NOMO-1 treated with dmso at 0.1 percent for 144 hours (cell line): ENCODE results near the gene MCRIP1.
A peak's percentile ranks its signal among the peaks of the same experiment; 100 is the strongest.
"Not testable (repeated sequence)": the region's sequence is repeated elsewhere in the genome, so short reads cannot be mapped to it uniquely, and the experiment has no call there.

Source experiments
- DNase-seq: peaks from one replicate; lab custom pipeline; 2025; ENCODE audit not compliant: unreplicated experiment; lab: John Stamatoyannopoulos, UW

The MCRIP1 gene

DNA sequence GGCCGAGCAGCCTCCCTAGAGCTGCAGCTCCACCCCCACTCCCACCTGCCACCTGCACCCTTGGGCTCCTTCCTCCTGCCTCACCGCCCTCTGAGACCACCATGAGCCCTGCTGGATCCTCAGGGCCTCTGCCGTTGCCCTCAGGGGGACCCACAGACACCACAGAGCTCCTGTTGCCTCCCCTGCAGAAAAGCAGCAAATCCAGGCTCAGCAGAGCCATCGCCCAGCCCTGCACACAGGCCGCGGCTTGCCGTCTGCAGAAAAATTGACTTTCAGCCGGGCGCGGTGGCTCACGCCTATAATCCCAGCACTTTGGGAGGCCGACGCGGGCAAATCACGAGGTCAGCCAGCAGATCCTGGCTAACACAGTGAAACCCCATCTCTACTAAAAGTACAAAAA, 8.8 kb upstream of the MCRIP1 start:
- DNase-seq = no peak

DNA sequence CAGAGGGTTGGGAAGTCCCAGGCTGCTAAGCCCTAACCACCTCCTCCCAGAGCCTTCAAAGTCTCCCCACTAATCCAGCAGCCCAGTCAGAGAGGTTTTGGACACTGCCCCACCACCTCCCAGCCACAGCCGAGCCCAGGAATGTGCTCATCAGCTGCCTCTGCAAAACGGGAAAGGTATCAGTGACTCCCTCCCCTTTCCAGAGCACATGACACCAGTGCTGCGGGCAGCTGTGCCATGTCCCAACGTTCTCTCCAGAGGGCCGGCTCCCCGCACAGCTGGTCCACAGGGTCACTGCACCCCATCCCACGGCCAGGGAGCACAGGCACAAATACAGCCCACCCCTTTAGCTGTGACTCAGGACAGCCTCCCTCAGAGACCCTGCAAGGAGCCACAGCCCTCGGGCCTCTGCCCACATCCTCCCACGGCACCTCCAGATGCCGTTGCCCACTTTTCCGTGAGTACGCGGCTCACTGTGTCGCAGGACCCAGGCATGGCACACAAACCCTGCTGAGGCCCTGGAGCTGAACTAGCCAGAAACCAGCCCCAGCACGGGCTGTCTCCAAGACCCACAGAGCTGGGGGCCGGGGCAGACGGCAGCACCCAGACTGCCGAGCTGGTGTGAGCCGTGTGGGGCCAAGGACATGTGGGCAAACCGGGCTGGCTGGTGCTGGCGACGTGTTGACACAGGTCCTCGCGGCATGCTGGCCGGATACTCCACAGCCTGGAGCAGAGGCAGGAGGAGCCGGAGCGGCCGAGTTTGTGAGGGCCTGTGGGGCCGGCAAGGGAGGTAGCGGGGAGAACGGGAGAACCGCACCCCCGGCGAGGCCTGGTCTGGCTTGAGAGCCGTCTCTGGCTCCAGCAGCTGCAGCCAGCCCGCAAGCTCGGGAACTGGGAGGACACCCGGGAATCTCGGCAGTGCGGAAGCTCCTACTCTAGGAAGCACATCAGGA, 8.0 kb upstream of the MCRIP1 start:
- DNase-seq = no peak

DNA sequence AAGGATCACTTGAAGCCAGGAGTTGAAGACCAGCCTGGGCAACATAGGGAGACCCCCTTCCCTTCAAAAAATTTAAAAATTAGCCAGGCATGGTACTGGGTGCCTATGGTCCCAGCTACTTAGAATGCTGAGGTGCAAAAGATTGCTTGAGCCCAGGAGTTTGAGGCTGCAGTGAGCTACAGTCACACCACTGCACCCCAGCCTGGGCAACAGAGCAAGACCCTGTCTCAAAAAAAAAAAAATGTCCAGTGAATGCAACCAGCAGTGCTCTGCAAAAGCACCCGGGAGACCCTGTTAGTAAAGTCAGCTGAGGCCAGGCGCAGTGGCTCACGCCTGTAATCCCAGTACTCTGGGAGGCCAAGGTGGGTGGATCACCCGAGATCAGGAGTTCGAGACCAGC, 7.0 kb upstream of the MCRIP1 start:
- not testable (repeated sequence) for DNase-seq

DNA sequence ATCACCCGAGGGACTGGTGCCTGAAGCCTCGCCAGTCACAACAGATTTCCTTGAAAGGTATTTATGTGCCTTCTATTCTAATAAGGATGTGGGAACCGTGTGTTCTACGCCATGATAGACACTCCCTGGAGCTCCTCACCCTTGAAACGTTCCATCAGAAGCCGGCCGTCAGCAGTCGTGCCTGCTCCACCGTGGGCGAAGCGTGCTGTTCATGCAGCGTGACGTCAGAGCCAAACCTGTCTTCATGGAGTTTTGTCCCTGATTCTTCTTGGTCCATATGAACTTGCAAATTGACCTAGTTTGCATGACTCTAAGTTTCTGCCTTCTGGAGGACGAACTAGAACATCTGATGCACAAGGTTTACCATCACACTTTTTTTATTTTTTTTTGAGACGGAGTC, 6.2 kb upstream of the MCRIP1 start:
- DNase-seq = no peak

DNA sequence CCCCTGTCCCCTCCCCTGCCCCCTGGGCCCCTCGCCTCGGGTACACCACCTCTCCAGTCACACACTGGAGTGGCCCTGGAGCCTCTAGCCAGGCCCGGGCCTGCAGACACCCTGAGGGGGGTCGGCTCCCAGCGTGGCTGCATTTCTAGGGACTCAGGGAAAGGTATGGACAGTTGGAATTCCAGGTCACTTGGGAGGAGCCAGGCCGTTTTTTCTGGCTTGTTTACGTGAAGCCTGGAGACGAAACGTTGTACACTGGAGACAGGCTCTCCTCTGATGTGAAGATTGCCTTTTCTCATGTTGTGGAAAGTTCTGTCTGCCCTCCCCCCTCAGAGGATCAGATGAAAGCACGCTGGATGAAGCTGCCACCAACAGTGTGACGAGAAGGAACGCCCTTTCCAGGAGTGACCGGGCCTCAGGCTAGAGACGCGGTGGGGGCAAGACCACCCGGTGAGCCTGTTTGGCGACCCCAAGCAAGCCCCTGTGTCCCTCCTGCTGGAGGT, 5.7 kb upstream of the MCRIP1 start:
- DNase-seq = no peak

DNA sequence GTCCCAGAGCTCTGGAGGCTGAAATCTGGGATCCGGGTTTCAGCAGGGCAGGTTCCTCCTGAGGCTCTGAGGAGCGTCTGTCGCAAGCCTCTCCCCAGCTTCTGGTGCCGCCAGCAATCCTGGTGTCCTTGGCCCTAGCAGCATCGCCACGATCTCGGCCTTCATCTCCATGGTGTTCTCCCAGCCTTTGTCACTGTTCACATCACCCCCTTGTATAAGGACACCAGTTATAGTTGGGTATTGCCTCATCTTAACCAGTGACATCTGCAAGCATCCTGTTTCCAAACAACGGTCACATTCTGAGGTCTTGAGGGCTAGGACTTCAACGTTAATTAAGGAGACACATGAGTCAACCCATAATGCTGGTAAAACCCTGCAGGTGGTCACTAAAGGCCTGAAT, 4.5 kb upstream of the MCRIP1 start:
- peak; percentile 88 for DNase-seq

DNA sequence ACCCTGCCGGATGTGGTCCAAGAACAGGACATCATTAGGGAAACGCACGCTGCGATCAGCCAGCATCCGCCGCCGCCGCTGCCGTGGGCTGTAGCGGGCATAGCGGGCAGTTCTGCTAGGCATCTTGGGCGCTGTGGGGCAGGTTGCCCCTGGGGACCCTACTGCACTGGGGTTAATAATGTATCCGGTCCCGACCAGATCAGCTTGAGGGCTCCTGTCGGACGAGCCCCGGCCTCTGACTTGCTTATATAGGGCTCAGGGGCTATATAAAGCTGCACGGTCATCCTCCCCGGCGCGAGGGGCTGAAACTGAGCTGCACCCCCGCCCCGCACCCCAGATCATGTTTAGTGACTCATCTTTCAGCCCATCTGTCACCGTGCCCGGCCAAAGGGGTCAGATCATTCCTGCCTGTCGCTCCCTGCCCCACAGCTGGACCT, 1.8 kb upstream of the MCRIP1 start, which contains the start of gene PPP1R27:
PPP1R27 (minus strand) TSS at position 220 of the 437 bp plus-strand sequence; CDS start at position 123, 97 bp downstream.
- DNase-seq = no peak

DNA sequence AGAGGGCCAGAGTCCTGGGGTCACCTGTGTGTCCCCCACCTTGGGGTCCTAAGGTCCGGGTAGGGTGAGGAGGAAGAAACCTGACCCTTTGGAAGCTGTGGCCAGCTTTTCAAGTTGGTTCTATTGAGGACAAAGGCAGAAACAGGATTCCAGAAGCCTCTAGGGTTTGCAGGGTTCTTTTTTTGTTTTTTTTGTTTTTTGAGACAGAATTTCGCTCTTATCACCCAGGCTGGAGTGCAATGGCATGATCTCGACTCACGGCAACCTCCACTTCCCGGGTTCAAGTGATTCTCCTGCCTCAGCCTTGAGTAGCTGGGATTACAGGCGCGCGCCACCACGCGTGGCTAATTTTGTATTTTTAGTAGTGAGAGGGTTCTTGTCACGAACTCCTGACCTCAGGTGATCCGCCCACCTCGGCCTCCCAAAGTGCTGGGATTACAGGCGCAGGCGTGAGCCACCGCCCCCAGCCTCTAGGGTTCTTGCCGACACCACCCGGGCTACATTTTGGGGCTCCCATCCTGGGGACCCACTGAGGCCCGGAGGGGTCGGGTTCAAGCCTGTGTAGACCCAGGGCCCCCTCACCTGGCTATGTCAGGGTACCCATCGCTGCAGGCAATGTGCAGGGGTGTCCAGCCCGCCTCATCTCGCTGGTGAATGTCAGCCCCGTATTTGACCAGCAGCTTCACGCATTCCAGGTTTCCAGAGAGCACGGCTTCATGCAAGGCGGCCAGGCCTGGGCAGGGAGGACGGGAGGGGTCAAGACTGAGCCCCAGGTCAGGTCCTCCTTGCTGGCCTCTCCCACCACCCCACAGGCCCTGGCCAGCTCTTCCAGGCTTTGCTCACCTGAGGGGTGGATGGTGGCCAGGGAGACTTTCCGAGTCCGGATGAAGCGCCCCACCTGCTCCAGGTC, 1.1 kb upstream of the MCRIP1 start:
- no peak for DNase-seq

DNA sequence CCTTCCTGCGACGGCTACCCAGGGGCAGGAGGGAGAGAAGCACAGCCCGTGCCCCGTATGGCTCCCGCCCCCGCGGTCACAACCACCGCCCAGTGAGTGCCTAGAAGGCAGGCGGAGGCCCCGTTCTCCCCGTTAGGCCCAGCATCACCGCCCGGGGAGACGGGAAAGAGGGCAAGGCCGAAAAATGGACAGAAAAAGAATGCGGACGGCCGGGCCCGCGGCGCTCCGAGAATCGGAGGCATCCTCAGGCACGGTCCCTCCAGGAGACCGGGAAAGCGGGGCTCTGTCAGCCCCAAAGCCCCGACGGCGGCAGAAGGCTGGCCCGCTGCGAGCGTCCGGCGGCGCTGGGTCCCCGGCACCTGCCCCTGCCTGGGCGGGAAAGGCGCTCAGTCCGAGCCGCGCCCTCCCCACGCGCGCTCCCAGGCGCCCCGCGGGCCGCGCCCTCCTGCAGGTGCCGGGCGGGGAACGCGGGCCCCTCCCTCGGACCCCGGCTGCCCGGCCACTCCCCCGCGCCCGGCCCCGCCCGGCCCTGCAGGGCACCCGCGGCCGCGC, 407 bp downstream of the MCRIP1 start:
- DNase-seq = no peak

DNA sequence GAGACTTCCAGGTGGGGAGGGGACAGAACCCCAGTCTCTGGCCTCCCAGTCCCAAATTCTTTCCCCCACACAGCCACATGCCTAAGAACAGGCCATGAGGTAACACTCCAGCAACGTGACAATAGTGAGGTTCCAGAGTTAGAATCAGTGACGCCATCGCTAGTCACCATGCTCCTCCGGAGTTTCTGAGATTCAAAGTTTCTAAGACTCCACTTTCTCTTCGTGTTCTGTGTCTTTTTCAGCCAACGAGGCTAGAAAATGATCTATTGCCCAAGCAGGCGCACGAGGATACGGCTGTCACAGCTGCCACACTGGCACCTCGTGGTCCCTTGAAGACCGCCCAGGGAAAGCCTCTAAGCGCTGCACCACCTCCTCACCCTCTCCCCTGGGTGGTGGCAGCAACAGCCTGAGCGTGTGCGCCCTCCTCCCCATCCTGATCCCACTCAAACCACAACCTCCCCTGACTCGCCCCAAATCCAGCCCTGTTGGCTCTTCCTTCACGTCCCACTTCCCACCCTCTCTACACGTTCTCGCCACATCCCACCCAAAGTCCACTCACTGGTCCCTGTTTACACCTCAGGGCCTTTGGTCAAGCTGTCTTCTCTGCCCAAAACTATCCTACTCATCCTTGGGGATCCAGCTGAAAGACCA, 1.0 kb downstream of the MCRIP1 start:
- peak; percentile 44 for DNase-seq

DNA sequence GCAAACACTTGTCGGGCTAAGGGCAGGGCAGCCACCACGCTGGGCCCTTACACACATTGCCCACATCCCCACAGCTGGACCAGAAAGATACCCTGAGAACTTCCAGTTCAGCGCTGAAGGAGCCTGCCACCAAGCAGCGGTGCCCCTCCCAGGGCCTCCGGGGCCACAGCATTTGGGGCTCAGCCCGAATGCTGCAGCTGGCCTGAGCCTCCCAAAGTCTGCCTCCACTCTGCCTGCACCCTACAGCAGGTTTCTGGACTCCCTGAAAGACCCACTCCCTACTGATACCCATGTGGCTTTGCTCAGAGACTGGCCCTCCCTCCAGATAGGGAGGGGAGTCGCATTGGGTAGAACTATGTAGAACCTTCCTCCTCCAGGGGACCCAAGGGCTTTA, 1.5 kb downstream of the MCRIP1 start:
- DNase-seq = no peak

DNA sequence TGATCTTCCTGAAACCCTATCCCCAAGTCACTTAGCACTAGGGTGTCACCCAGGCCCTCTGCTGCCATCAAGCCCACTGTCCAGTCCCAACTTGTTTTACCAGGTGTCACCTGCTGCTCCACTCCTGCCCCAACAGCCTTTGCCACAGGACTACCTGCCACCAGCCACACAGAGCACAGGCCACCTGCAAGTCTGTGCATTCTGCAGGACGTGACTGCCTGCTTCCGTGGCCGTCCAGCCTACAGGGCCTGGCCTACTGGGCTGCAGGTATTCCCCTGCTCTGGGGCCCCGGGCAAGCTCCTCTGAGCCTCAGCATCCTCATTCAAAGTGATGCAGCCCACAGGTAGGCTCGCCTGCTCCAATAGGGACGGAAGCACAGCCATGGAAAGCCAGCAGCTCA, 3.2 kb downstream of the MCRIP1 start:
- no peak for DNase-seq

DNA sequence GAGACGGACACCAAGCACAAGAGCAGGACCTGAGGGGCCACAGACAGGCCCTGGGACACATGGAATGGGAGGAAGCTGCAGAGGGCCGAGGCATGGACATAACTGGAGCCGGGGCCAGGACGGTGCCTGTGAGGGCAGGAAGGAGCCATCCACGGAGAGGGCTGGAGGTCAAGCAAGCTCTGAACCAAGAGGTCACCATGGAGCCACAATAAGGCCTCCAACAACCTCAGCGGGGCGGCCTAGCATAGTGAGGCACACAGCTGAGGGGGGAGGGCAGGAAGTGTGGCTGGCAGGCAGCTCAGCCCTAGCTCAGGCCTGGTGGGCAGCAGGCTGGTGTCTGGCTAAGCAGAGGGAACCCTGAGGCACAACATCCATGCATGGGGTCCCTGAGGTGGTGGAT, 4.4 kb downstream of the MCRIP1 start:
- DNase-seq = no peak

DNA sequence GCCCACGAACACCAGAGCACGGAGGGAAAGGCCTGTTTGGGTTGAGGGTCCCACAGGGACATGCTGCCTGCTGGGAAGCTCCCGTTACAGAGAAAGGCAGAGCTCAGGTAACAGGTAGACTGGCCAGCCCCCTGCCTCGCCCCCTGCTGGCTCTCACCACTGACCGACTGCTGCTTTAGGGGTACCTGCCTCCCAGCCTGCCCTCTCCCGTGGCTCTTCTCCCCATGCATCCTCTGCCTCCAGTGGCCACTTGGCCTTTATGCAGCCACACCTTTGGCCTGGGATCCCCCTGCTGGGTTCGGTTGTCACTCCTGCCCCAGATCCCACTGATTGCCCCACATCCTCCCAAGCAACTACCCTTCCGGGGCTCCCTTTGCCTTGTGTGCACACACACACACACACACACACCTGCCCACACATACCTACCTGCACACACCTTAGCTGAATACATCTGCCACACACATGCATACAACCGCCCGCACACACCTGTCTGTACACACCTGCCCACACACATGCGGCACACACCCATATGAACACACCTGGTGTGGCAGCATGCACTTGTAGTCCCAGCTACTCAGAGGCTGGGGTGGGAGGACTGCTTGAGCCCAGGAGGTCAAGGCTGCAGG, 7.1 kb downstream of the MCRIP1 start:
- no peak for DNase-seq

DNA sequence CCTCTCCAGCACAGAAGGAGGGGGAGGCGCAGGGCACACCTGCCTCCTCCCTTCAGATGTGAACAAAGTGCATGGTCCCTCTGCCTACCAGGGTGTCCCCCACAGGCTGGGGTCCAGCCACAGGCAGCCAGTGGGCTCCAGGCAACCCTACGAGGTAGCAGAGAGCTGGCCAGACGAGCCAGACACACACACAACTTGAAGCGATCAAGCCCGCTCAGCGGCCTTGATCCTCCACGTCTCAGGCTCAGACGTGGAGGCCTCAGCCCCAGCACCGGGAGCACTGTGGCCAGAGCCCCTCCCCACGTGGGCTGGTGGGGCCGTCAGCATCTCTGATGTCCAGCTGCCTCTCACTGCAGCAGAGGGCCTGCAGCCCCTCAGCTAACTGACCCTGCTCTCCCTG, 8.5 kb downstream of the MCRIP1 start:
- DNase-seq = no peak

DNA sequence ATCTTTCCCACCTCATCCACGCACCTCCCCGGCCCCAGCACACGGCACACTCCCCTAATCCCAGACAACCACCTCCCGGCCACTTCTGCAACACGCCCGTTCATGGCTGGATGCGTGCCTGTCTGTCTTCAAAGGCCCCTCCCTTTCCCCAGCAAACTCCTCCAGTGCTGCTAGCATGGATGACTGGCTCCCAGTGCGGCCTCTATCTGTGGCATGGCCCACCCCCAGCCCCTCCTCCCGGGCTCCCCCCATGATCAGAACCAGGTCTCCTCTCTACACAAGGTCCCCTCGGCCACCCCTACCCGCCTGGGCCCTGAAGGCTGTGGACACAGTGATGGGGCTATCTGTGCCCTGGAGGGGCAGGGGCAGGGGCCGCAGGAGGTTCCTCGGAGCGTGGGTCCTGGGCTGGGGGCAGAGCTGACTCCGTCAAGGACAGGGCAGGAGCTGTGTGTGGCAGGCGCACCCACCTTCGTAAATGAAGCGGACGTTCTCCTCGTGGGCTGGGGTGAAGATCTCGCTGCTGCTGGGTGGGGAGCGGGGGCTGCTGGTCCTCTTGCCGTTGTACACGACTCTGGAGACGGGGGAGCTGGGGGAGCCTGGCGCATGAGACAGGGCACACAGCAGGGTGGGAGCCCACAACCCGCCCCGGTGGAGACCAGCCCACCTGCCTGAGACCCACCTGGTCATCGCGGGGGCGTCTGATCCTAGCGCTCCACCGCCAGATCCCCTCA, 9.1 kb downstream of the MCRIP1 start:
- DNase-seq = no peak

DNA sequence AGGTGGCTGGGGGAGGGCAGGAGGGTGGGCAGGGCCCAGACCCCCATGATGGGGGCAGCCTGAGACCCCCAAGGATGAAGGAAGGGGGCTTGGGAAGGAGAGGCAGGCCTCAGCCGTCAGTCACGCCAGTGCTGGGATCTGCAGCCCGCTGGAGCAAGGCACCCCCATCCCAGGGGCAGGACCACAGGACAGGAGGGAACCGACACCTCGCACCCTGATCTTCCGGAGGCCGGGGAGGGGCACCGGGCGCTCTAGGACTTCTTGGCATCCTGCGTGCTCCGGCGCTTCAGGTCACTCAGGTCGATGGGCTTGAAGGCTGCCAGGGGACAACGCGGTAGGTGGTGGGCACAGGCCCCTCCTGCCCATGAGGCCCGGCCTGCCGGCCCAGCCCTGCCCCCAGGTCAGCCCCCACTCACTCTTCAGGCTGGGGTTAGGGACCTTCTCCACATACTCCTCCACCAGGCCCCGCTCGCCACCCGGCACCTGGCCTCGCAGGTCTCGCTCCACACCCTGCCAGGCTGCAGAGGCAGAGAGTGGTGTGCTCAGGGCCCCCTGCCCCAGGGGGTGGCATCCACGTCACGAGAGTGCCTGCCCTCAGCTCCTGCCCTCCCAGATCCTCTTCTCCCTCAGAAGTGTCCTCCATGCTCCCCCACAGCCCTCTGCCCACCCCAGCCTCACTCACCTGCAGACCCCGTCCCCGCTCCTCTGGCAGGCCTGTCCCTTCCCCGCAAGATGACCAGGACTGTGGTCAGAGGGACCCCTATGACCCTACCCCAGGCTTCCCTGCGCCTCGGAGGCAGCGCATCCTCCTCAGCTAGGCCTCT, 9.9 kb downstream of the MCRIP1 start:
- DNase-seq = no peak

DNA sequence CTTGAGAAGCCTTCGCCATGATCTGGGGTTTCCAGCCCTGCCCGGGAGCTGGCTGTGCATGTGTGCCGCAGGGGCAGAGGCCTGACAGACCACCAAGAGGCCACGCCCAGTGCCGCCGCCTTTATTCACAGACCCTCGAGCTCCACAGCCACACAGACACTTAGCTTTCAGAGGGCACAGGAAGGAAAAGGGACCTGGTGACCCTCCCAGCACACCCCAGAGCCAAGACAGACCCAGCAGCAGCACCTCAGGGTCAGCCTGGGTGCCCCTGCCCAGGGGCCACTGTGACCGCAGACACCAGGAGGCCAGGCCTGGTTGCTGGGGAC, 10.8 kb downstream of the MCRIP1 start:
- DNase-seq = no peak
